GM12874 (cell line): ENCODE results near the gene GRIK3.

Experiments
- TF ChIP-seq, protein P1 (sequence below): IDR thresholded peaks from 2 replicates; pipeline ENCODE4 v1.5.1; 2011; ENCODE audit warnings: low read depth, mild to moderate bottlenecking, control low read depth, low read length, moderate library complexity; ENCODE audit not compliant: insufficient read depth

GRIK3 gene

DNA sequence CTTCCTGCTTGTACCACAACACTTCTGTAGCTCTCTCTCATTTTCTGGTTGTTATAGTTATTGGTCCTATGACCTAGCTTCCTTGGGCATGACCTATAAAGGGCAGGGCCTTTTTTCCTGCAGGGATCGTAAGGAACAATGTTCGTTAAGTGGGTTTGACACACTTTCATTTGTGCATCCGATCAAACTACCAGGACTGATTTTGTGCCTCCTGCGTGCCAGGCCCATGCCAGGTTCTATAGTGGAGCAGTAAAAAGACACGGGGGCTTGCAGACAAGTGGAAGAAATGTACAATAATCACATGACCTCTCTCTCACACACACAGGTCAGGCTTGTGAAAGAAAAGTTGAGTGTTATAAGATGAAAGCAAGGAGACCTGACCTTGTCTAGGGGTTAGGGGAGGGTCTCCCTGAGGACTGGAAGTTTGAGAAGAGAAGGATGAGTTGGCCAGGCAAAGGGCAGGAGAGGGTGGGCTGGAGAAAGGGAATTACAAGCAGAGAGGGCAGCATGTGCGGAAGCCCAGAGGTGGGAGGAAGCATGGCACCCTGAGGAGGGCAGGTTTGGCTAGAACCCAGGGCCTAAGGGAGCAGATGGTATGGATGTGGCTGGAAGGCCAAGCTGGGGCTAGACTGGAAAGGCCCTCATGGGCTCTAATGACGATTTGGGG lies 145.4 kb downstream of the GRIK3 start:
- TF ChIP-seq, protein P1, sequence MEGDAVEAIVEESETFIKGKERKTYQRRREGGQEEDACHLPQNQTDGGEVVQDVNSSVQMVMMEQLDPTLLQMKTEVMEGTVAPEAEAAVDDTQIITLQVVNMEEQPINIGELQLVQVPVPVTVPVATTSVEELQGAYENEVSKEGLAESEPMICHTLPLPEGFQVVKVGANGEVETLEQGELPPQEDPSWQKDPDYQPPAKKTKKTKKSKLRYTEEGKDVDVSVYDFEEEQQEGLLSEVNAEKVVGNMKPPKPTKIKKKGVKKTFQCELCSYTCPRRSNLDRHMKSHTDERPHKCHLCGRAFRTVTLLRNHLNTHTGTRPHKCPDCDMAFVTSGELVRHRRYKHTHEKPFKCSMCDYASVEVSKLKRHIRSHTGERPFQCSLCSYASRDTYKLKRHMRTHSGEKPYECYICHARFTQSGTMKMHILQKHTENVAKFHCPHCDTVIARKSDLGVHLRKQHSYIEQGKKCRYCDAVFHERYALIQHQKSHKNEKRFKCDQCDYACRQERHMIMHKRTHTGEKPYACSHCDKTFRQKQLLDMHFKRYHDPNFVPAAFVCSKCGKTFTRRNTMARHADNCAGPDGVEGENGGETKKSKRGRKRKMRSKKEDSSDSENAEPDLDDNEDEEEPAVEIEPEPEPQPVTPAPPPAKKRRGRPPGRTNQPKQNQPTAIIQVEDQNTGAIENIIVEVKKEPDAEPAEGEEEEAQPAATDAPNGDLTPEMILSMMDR: no peak

DNA sequence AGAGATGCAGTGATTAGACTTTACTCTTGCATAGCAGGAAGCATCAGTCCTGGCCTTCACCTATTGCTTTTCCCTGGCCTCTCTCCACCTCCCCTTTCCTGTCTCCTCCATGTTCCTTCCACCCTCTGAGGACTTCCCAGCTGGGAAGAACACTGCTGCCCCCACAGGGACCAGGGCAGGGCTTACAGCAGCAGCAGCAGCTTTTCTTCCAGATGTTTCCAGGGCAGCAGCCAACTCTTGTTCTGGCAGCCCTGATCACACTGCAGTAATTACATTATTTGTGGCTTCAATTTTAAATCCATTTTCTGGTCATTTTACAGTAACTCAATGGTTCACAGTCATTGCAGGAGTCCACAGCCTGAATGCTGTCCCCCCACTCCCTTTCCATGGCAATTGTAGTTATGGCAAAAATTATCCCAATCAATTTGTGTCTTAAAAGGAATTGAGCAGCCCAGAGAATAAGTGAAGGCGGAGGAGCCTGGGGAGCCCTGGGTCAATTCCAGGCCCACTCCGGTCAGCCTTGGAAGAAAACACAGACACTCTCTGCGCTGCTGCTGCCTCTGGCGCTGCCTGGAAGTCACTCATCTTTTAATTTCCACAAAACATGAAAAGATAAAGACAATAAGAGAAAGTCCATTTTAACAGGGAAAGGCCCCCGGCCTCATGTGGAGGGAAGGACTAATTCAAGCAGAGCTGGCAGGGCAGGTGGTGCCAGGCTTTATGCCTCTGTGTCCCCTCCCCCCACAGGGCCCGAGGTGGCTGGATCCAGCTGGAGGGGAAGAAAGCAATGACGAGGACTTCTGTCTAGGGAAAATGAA lies 148.6 kb downstream of the GRIK3 start:
- TF ChIP-seq, protein P1: no peak

DNA sequence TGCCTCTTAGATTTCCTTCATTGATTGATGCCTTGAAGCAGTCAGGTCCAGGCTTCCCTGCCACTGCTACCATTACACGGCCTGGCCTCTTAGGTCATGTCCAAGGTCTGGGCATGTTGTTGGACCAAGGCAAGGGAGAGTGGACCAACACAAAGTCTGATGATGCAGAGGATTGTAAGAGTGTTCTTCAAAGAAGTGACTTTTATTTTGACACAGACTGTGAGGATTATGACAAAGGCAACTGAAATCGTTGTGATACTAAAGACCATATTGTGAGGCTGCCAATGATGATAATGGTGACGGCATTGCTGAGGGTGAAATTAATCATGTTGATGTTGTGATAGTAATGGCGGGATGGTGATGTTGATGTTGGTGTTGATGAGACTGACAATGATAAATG lies 149.5 kb downstream of the GRIK3 start:
- TF ChIP-seq, protein P1: no peak

DNA sequence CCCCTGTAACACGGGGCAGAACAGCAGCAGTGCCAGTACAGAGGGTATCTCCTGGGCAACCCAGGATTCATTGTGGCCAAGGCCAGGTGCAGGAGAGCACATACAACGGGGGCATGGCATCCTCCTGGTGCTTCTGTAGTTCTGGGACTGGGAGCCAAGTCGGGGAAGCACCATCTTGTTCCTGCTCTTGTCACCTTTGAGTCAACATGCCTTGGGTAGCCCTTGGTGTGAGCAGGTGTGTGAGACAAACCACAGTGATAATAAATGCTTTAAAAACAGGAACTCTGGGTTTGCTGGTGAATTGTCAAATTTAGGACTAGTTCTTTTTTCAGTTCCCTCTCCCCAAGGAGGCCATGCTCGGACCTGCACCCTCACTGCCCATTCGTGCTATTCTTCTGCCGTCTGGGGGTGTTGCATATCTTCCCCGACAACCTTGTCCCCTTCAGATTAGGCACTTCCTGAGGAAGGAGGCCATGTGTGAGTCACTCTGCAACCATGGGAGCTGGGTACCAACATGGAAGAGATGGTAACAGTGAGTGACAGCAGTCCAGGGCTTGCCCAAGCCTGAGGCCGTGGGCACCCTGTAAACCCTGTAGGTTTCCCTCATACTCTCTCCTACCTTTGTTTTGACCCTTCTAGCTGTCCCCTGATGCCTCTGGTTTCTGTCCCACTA lies 150.2 kb downstream of the GRIK3 start:
- TF ChIP-seq, protein P1: no peak

DNA sequence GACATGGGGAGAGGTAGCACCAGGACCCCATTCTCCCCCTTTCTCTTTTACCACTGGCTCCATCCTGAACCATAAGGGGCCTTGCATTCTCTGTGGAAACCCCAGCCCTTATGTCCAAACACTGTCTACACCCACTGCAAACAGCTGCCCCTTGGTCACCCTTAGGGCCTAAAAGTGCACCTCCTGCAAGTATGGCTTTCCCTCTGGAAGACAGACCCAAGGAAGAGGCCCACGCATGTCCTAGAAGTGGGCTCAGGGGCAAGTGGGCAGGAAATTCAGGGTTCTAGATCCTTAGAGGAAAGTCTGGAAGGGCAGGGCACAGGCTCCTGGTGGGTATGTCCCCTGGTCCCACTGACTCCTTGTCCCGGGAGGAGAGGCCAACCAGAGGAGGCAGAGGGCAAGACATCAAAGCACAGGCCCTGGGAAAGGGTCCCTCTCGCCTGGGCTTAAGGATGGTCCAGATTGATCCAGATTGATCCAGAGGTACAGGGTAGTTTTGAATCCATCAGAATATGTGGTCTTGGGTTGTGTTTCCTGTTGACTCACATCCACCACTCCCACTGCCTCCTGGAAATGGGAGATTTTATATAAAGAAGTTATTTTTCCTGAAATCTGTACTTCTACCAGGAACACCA lies 150.9 kb downstream of the GRIK3 start:
- TF ChIP-seq, protein P1: no peak

DNA sequence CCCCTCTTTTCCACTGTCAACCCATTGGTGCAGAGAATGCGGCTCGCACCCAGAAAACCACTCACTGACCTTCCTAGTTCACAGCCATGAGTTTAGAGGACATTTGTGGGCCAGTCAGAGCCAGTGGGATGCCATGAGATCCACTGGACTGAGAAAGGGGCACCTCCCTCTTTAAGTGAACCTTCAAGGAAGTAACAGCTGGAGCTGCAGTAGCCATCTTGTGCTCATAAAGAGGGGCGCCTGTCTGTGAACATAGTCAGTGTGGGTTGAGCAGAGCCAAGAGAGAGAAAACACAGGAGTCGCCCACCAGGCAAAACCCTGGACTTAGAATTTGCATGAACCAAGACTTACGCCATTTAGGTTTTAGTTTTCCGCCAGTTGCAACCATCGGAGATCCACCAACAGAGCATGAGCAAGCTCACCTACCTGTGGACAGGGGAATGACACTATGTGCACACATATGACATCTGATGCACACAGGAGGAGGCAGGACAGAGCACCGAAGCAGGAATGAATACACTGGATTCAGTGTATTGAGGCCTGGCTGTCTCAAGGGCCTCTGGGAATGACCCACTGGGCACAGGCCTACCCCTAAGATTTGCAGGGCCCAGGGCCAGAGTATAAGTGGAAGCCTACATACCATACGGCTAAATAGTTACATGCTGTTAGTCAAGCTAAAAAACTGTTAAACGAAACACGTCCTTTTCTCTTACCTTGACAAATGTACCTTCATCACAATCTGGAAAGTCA lies 151.6 kb downstream of the GRIK3 start:
- TF ChIP-seq, protein P1: no peak

DNA sequence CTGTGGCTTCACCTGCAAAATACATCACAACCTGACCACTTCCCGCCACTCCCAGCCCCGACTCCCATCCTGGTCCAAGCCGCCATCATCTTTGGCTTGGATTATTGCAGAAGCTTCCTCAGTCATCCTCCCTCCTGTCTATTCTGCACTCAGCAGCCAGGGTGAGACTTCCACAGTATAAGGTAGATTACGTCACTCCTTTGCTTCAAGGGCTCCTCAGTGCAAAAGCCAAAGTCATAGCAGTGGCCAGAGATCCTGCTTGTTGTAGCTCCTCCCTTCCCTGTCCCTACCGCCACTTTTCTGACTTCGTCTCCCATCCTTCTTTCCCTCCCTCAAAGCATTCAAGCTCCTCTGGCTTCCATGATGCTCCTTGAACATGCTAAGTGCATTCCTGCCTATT lies 152.8 kb downstream of the GRIK3 start:
- TF ChIP-seq, protein P1: no peak
